ENCODE measurements around the gene OR11A1. TPM values are rescaled to one million over a fixed set of nuclear protein-coding genes. Genes with fewer than 3 reads are reported as not detected.

OR11A1 gene
- total RNA-seq, 1 experiment from 2014 or later = not detected

DNA sequence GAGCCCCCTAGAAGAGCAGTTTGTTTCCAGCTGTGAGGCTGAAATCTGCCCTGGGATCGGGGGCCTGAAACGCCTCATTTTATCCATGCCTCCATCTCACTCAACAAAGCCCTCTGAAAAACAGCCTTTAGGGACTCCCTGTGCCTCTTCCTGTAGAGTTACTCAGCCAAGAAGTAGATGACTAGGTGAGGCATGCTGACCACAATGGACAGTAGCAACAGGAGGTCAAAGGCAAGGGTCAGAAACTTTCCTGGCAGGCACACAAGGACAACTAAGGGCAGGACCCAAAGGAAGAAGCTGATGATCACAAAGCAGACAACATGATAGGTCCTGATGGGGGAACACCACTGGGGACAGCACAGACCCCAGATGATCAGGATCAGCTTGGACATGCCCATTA is 18.1 kb upstream of the OR11A1 start:
- Histone ChIP-seq H3K27me3 (ENCODE audit: low read length) (peaks cover 26% of the 10 kb centered on the region), H3F3A (ENCODE audit: low read length, unreplicated experiment) (no peaks in the 10 kb centered on the region), H3K36me3 (ENCODE audit: low read depth, low read length) (no peaks in the 10 kb centered on the region), H3K4me1 (ENCODE audit: insufficient read depth, low read length) (no peaks in the 10 kb centered on the region), H3K9ac (ENCODE audit: low read length) (no peak overlapping the region), H3K9me3 (ENCODE audit: low read length) (no peaks in the 10 kb centered on the region), H3K79me2 (ENCODE audit: low read length) (no peaks in the 10 kb centered on the region), H4K20me1 (ENCODE audit: low read length) (no peaks in the 10 kb centered on the region), H3K27ac (ENCODE audit: low read length) (no peak overlapping the region), H2AFZ (ENCODE audit: low read length) (no peak overlapping the region), H3K9me2 (replicated peaks; ENCODE audit: low read length) (no peaks in the 10 kb centered on the region), H3K4me2 (ENCODE audit: low read length) (no peak overlapping the region), H3K4me3 (ENCODE audit: low read length) (no peak overlapping the region)
- no peak for DNase-seq
- POLR2A ChIA-PET (ENCODE audit: unreplicated experiment) = no interaction called here
- BruUV-seq (replicated peaks) = no TSS peak
- intact Hi-C loops (cut with micrococcal nuclease) = no loop called here
- TF ChIP-seq EZH2 (IDR thresholded peaks at IDR 0.05; ENCODE audit: low read length, unreplicated experiment) (no peak), EZH2phosphoT487 (IDR thresholded peaks at IDR 0.05; ENCODE audit: borderline replicate concordance, low read length) (no peak)
- TF ChIP-seq, protein P1, sequence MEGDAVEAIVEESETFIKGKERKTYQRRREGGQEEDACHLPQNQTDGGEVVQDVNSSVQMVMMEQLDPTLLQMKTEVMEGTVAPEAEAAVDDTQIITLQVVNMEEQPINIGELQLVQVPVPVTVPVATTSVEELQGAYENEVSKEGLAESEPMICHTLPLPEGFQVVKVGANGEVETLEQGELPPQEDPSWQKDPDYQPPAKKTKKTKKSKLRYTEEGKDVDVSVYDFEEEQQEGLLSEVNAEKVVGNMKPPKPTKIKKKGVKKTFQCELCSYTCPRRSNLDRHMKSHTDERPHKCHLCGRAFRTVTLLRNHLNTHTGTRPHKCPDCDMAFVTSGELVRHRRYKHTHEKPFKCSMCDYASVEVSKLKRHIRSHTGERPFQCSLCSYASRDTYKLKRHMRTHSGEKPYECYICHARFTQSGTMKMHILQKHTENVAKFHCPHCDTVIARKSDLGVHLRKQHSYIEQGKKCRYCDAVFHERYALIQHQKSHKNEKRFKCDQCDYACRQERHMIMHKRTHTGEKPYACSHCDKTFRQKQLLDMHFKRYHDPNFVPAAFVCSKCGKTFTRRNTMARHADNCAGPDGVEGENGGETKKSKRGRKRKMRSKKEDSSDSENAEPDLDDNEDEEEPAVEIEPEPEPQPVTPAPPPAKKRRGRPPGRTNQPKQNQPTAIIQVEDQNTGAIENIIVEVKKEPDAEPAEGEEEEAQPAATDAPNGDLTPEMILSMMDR (conservative IDR thresholded peaks at IDR 0.05; ENCODE audit: low read depth, low read length) = no peak
- CTCF ChIA-PET = no interaction called here
- ATAC-seq = no peak

DNA sequence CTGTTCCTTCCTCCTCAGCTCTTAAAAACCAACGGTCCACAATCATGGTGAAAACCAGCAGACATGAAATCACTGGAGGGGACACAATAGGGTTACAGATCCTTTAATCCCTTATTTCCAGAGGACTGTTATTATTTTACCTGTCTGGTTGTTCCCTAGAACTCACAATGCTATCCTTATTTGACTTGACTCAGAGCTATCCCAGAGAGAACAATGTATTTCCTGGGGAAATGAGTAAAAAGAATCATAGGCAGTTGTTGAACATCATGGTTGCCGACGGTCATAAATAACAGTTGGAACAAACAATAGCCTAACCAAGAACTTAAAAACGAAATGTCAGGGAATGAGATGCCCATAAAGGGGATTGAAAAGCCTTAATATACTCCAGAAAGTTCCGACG is 9.4 kb upstream of the OR11A1 start:
- no peak overlapping the region for H3K9ac ChIP-seq (ENCODE audit: low read length)
- H3K9me2 ChIP-seq (replicated peaks; ENCODE audit: low read length) = no peaks in the 10 kb centered on the region
- DNase-seq = peak; percentile 26
- POLR2A ChIA-PET (ENCODE audit: unreplicated experiment) = no interaction called here
- no peak overlapping the region for H3K27ac ChIP-seq (ENCODE audit: low read length)
- CTCF ChIA-PET = no interaction called here
- no peaks in the 10 kb centered on the region for H4K20me1 ChIP-seq (ENCODE audit: low read length)
- peaks cover 23% of the 10 kb centered on the region for H3K27me3 ChIP-seq (ENCODE audit: low read length)
- no peak for ATAC-seq
- TF ChIP-seq, protein P1 (conservative IDR thresholded peaks at IDR 0.05; ENCODE audit: low read depth, low read length) = no peak
- no peak for TF ChIP-seq EZH2 (IDR thresholded peaks at IDR 0.05; ENCODE audit: low read length, unreplicated experiment)
- no peak for TF ChIP-seq EZH2phosphoT487 (IDR thresholded peaks at IDR 0.05; ENCODE audit: borderline replicate concordance, low read length)
- no peaks in the 10 kb centered on the region for H3K9me3 ChIP-seq (ENCODE audit: low read length)
- H3F3A ChIP-seq (ENCODE audit: low read length, unreplicated experiment) = no peaks in the 10 kb centered on the region
- H2AFZ ChIP-seq (ENCODE audit: low read length) = no peak overlapping the region
- H3K4me2 ChIP-seq (ENCODE audit: low read length) = no peak overlapping the region
- no TSS peak for BruUV-seq (replicated peaks)
- H3K4me3 ChIP-seq (ENCODE audit: low read length) = no peak overlapping the region
- no peaks in the 10 kb centered on the region for H3K79me2 ChIP-seq (ENCODE audit: low read length)
- intact Hi-C loops (cut with micrococcal nuclease) = no loop called here
- peaks cover 16% of the 10 kb centered on the region for H3K4me1 ChIP-seq (ENCODE audit: insufficient read depth, low read length)
- H3K36me3 ChIP-seq (ENCODE audit: low read depth, low read length) = no peaks in the 10 kb centered on the region

DNA sequence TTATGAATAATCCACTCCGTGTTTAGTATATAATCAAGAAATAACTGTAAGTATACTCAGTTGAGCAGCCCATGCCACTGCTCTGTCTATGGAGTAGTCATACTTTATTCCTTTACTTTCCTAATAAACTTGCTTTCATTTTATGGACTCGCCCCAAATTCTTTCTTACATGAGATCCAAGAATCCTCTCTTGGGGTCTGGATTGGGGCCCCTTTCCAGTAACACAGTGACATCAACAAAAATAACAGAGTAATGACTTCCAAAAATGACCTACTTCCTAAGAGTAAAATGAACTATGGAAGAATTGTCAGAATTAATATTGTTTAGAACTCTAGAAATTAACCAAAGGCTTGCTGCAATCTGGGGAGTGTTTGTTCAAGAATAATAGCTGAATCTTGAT is 8.9 kb upstream of the OR11A1 start:
- intact Hi-C loops (cut with micrococcal nuclease) = no loop called here
- POLR2A ChIA-PET (ENCODE audit: unreplicated experiment) = no interaction called here

More for the DNA sequence above, 8.9 kb upstream of the OR11A1 start:
- no peaks in the 10 kb centered on the region for H4K20me1 ChIP-seq (ENCODE audit: low read length)
- DNase-seq = no peak
- H2AFZ ChIP-seq (ENCODE audit: low read length) = no peak overlapping the region
- H3K4me3 ChIP-seq (ENCODE audit: low read length) = no peak overlapping the region
- H3K79me2 ChIP-seq (ENCODE audit: low read length) = no peaks in the 10 kb centered on the region
- H3K9me2 ChIP-seq (replicated peaks; ENCODE audit: low read length) = no peaks in the 10 kb centered on the region
- no peak for ATAC-seq
- H3K27ac ChIP-seq (ENCODE audit: low read length) = no peak overlapping the region
- no peak for TF ChIP-seq EZH2phosphoT487 (IDR thresholded peaks at IDR 0.05; ENCODE audit: borderline replicate concordance, low read length)
- TF ChIP-seq, protein P1 (conservative IDR thresholded peaks at IDR 0.05; ENCODE audit: low read depth, low read length) = no peak
- no peak for TF ChIP-seq EZH2 (IDR thresholded peaks at IDR 0.05; ENCODE audit: low read length, unreplicated experiment)
- no peak overlapping the region for H3K9ac ChIP-seq (ENCODE audit: low read length)
- H3K4me1 ChIP-seq (ENCODE audit: insufficient read depth, low read length) = peaks cover 16% of the 10 kb centered on the region
- H3K27me3 ChIP-seq (ENCODE audit: low read length) = peaks cover 25% of the 10 kb centered on the region; the same call in 1 of the 2 replicates
- no peaks in the 10 kb centered on the region for H3F3A ChIP-seq (ENCODE audit: low read length, unreplicated experiment)
- H3K36me3 ChIP-seq (ENCODE audit: low read depth, low read length) = no peaks in the 10 kb centered on the region
- no TSS peak for BruUV-seq (replicated peaks)
- CTCF ChIA-PET = no interaction called here
- no peak overlapping the region for H3K4me2 ChIP-seq (ENCODE audit: low read length)
- no peaks in the 10 kb centered on the region for H3K9me3 ChIP-seq (ENCODE audit: low read length)

All from PC-3 (cell line).